Stimulated activated CD4-positive, alpha-beta T cell treated with anti-CD3 and anti-CD28 coated beads, Interleukin-1b, Interleukin-23, amount 100 ng/mL, for 4 hours (primary cell): ENCODE measurements around the gene SNRK.

Experiments
- DNase-seq, 2 donors: peaks; one replicate each; pipeline ENCODE4 v3.0.0-alpha.2; 2020; ENCODE audit warnings: low read depth in 2 of 2

The SNRK gene

DNA sequence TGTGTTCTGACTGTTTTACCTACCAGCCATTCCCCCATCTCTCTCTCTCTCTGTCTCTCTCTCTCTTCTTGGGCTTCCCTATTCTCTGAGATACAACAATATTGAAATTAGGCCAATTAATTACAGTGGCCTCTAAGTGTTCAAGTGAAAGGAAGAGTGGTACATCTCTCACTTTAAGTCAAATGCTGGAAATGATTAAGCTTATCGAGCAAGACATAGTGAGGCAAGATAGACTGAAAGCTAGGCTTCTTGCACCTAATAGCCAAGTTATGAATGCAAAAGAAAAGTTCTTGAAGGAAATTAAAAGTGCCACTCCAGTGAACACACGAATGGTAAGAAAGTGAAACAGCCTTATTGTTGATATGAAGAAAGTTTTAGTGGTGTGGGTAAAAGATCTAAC lies 21.3 kb downstream of the SNRK start:
- DNase-seq, result no peak

DNA sequence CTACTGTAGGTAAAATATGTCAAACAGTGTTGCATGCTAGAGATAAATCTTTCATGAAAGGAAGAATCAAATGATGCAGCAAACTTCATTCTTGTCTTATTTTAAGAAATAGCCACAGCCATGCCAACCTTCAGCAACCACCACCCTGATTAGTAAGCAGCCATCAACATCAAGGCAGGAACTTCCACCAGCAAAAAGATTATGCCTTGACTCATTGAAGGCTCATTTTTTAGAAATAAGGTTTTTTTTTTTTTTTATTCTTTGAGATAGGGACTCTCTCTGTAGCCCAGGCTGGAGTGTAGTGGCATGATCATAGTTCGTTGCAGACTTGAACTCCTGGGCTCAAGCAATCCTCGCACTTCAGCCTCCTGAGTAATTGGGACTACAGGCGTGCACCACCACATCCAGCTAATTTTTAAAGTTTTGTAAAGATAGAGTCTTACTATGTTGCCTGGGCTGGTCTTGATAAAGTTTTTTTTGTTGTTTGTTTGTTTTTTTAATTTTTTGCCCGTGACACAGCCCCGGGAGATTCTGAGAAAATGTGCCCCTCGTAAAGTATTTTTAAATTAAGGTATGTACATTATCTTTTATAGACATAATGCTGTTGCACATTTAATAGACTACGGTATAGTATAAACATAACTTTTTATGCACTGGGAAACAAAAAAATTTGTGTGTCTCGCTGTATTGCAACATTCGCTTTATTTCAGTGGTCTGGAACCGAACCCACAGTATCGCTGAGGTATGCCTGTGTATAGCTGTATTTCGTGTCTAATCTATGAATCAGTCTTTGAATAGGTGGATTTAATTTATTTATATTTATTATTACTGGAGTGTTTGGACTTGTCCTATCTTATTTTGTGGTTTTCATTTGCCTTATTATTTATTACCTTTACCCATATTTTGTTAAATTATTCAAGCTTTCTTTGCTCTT lies 23.3 kb downstream of the SNRK start:
- DNase-seq, result no peak

DNA sequence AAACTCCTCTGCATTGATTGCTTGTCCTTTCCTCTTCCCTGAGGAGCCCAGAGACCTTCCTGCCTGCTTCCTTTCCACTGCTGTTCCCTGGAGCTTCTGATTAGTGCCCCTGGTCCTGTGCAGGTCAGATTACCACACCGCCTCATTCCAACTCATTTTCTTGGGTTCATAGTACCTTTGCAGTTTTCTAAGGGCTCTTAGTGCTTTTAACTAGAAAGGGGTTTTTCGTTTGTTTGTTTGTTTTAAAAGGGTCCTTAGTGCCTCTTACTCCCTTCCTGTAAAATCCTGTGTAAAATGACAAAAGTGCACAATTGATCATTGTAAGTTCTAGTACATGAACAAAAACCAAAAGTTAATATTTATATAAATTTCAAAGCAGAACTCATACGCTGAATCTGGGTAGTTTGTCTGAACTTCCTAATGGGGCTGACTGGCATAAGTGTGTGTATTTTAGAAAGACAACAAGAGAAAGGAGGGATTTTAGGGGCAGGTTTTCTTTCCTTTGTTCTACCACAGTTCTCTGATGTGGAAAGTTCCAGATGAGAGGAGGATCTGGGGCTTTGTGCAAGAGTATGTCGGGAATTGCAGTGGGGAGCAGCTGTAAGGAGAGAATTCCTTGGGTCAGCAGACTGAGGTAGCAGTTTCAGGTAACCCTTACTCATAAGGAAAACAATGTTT lies 30.6 kb downstream of the SNRK start:
- no peak for DNase-seq

- DNase-seq, result no peak
These were observed 31.3 kb downstream of the SNRK start for GRCh38 chr3:43317461-43318316.

GRCh38 chr3:43319376-43319775 lies 33.0 kb downstream of the SNRK start:
- no peak for DNase-seq

- DNase-seq, result no peak
These were observed 33.5 kb downstream of the SNRK start for GRCh38 chr3:43319794-43320193.

DNA sequence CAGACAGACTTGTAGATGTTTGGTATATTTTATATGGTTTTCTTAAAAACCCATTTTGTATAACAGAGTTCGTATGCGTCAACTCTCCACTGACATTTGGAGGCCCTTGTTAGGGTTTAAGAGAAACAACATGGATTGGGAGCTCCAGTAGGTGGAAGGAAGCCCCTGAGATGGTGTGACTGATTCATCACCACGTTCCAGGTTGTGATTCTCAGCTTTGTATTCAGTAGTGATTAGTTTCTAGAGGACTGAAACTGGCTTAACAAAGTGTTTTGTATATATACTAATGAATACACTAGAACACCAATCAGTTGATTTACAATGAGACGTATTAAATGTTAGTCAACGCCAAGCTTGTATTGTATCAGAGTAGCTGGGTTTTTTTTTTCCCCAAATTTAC lies 33.9 kb downstream of the SNRK start:
- no peak for DNase-seq

GRCh38 chr3:43323541-43323940 lies 37.2 kb downstream of the SNRK start:
- no peak for DNase-seq

- DNase-seq, result no peak
These were observed 40.7 kb downstream of the SNRK start for GRCh38 chr3:43326891-43327581.

- no peak for DNase-seq
These were observed 41.2 kb downstream of the SNRK start for GRCh38 chr3:43327582-43327979.

- no peak for DNase-seq
These were observed 42.3 kb downstream of the SNRK start for GRCh38 chr3:43328653-43329052.

DNA sequence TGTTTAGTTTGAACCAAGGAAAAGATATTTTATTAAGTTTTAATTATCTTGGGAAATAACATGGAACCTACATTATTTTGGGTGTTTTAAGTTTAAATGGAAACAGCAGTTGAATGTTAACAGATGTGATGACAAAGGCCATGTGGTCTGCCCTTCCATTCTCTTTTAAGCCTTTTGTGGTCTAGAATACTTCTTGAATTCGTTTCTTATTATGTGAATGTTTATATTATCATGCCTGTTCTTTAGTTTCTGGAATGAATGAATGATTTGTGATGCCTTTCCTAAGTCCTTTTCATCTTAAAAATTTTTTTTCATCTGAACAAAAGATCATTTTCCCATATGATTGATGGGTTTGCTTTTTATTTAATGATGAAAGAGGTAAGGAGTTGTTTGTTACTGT lies 44.6 kb downstream of the SNRK start:
- no peak for DNase-seq

GRCh38 chr3:43331381-43331780 lies 45.0 kb downstream of the SNRK start:
- DNase-seq, result no peak

GRCh38 chr3:43334976-43335375 lies 48.6 kb downstream of the SNRK start:
- DNase-seq, result no peak

GRCh38 chr3:43335799-43336198 lies 49.5 kb downstream of the SNRK start:
- DNase-seq, result no peak

- no peak for DNase-seq
These were observed 52.0 kb downstream of the SNRK start for GRCh38 chr3:43338295-43338694.

- no peak for DNase-seq
These were observed 54.1 kb downstream of the SNRK start for GRCh38 chr3:43340403-43340802.

GRCh38 chr3:43341788-43342187 lies 55.4 kb downstream of the SNRK start:
- DNase-seq, result no peak

DNA sequence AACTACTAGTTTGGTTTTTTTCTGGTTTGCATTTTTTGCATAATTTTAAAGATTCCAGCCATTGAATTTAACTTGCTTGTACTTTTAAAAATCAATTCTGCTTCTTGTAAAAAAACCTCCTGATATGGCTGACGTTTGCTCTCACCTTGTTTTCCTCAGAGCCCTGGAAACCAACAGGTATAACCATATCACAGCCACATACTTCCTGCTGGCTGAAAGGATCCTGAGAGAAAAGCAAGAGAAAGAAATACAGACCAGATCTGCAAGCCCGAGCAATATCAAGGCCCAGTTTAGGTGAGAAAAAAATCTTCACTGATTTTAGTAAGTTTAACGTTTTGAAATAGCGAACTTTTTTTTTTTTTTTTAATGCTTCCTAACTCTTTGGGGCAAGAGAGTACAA lies 56.8 kb downstream of the SNRK start:
- DNase-seq, result no peak

DNA sequence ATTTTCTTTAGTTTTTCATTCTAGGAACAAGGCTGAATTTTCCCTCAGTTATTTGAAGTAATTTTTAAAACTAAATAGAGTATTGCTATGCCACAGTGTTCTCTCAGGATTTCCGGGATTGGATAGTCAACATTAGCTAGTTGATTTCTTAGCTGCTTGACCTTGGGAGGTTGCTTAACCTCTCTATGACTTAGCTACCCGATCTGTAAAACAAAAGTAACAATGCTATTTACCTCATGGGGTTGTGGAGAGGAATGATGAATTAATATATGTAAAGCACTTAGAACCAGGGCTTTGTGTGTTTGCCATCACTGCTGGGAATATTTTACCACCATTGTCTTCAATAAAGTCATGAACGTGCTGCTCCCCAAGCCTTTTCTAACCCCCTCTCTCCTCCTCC lies 57.5 kb downstream of the SNRK start:
- no peak for DNase-seq

DNA sequence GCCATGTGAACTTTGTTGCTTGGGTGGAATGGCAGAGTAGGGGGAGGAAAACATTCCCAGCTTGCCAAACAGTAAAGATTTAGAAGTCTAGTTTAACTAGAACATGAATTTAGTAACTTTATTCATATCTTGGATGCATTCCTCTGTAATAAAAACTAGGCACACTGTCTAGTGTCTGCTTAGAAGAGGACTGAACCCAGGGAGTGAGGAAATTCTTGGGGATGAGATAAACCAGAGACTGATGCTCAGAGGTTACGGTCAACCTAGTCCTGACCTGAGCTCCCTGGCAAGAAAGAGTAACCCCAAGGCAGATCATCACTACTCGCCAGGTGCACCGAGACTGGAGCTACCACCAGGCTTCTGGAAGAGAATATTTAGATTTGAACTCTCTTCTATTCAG lies 58.2 kb downstream of the SNRK start:
- DNase-seq, result no peak

DNA sequence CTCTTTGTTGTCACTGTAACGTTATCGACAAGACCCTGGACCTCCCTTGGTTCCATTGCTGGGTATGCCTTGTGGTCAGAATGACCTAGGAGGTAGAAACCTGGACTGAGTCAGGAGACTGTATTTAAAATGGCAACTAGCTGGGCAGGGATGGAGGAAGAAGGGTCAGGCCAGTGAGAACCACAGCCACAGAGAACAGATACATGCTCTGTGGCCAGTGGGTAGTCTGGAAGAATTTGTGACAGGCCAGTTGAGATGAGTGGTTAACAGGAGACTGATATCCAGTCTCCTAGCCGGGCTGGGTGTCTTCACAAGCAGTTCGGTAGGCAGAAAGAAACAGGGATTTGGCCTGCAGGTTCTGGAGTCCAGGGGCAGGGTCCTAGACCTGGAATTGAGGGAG lies 58.9 kb downstream of the SNRK start:
- DNase-seq, result no peak
